K562 (cell line): ENCODE data around the gene EPHA10. TPM values are rescaled to one million over a fixed set of nuclear protein-coding genes. Genes with fewer than 3 reads are reported as not detected.

Experiments
- BCL6 ChIP-seq: fragments of 250-450 bp; sonication (Bioruptor Pico); IDR thresholded peaks from 2 replicates; pipeline ENCODE4 v1.4.0; 2020
- BHLHE40 ChIP-seq: IDR thresholded peaks from 2 replicates; pipeline ENCODE4 v1.6.1; 2011; ENCODE audit warnings: low read length, improper control_type of control experiment
- EP300 ChIP-seq: IDR thresholded peaks from 2 replicates; pipeline ENCODE4 v1.6.1; 2012; ENCODE audit warnings: low read length, improper control_type of control experiment
- FOXP1 ChIP-seq: sonication (generic); formaldehyde crosslinking; IDR thresholded peaks from 2 replicates; pipeline ENCODE4 v1.8.0; 2022; ENCODE audit warnings: mild to moderate bottlenecking, missing genetic modification reagents
- IRF2 ChIP-seq: sonication (generic); formaldehyde crosslinking; IDR thresholded peaks from 2 replicates; pipeline ENCODE4 v1.8.1; 2022; ENCODE audit warnings: mild to moderate bottlenecking, missing genetic modification reagents
- JUN ChIP-seq, 2 experiments: sonication (generic) in 1 of 2; formaldehyde crosslinking in 1 of 2; IDR thresholded peaks; 2 replicates each; pipeline versions ENCODE4 v1.6.1 to v1.8.0; 2012 to 2022; ENCODE audit warnings: borderline replicate concordance in 2 of 2, mild to moderate bottlenecking in 2 of 2, improper control_type of control experiment in 1 of 2, low read depth in 1 of 2, low read length in 1 of 2, missing genetic modification reagents in 1 of 2
- KAT8 ChIP-seq: fragments of 450-650 bp; IDR thresholded peaks from 2 replicates; pipeline ENCODE4 v1.6.1; 2016; ENCODE audit warnings: low read depth, mild to moderate bottlenecking
- MAZ ChIP-seq, 2 experiments: fragments of 450-650 bp in 1 of 2; sonication (generic) in 1 of 2; formaldehyde crosslinking; IDR thresholded peaks in 1 of 2; conservative IDR thresholded peaks in 1 of 2; 2 replicates each; pipeline versions ENCODE4 v1.4.0 to v1.5.0; 2020; ENCODE audit warnings: mild to moderate bottlenecking in 1 of 2, missing genetic modification reagents in 1 of 2
- MEF2D ChIP-seq: conservative IDR thresholded peaks from 2 replicates; pipeline ENCODE4 v1.6.1; 2016; ENCODE audit warnings: low read depth, missing genetic modification characterization, missing compliant biosample characterization
- MTA1 ChIP-seq: fragments of 450-650 bp; IDR thresholded peaks from 2 replicates; pipeline ENCODE4 v1.6.1; 2017; ENCODE audit warnings: borderline replicate concordance
- MTF1 ChIP-seq: fragments of 250-450 bp; sonication (Bioruptor Pico); IDR thresholded peaks from 2 replicates; pipeline ENCODE4 v1.9.0; 2021; ENCODE audit warnings: moderate library complexity, mild to moderate bottlenecking, inconsistent platforms, borderline replicate concordance
- MYNN ChIP-seq, 2 experiments: sonication (generic); formaldehyde crosslinking in 1 of 2; IDR thresholded peaks; 2 replicates each; pipeline versions ENCODE4 v1.5.0 to v1.6.1; 2016 to 2020; ENCODE audit warnings: antibody characterized with exemption in 1 of 2, missing genetic modification reagents in 1 of 2
- PCBP1 ChIP-seq: fragments of 200-400 bp; formaldehyde crosslinking; IDR thresholded peaks from 2 replicates; pipeline ENCODE4 v1.6.1; 2018; ENCODE audit warnings: mild to moderate bottlenecking, low read depth, low read length; ENCODE audit not compliant: poor library complexity, severe bottlenecking
- PPARD ChIP-seq: fragments of 250-450 bp; sonication (Bioruptor Pico); IDR thresholded peaks from 2 replicates; pipeline ENCODE4 v1.8.0; 2022; ENCODE audit warnings: inconsistent platforms, mild to moderate bottlenecking, moderate library complexity
- RAD21 ChIP-seq, 2 experiments: fragments of 250-450 bp in 1 of 2; fragments of 450-650 bp in 1 of 2; sonication (Bioruptor Pico) in 1 of 2; formaldehyde crosslinking in 1 of 2; IDR thresholded peaks in 1 of 2; conservative IDR thresholded peaks in 1 of 2; 2 replicates each; pipeline versions ENCODE4 v1.4.0 to v1.8.0; 2020 to 2022; ENCODE audit warnings: mild to moderate bottlenecking in 2 of 2, moderate library complexity in 1 of 2
- TARDBP ChIP-seq: fragments of 450-650 bp; IDR thresholded peaks from 2 replicates; pipeline ENCODE4 v1.6.1; 2016
- TBP ChIP-seq: optimal IDR thresholded peaks from 2 replicates; pipeline ENCODE3; 2011; ENCODE audit warnings: low read depth, low read length, improper control_type of control experiment
- ZNF133 ChIP-seq: fragments of 250-450 bp; sonication (Bioruptor Pico); IDR thresholded peaks from 2 replicates; pipeline ENCODE4 v1.4.0; 2020; ENCODE audit warnings: mild to moderate bottlenecking
- polyA plus RNA-seq, 8 experiments: library from polyadenylated mRNA; depleted of rRNA in 4 of 8; stranded (reverse) in 5 of 8; unstranded in 3 of 8; fragments of >200 nt; fragmentation: Nextera tagmentation in 2 of 8; fragmentation: Illumina TruSeq in 1 of 8; extraction: Ambion mirVana in 2 of 8; extraction: Trizol in 1 of 8; gene quantifications; 2 replicates each; pipeline versions ENCODE4 v1.2.1 to v1.2.3, GENCODE V29; 2011 to 2014; ENCODE audit warnings: inconsistent platforms in 1 of 8, missing spikeins in 1 of 8
- total RNA-seq, 7 experiments: library from RNA; depleted of rRNA in 6 of 7; stranded (reverse); fragments of >200 nt in 6 of 7; fragmentation: Illumina TruSeq in 2 of 7; extraction: Trizol in 2 of 7; gene quantifications; 2 replicates each; pipeline versions ENCODE4 v1.2.1 to v1.2.3, GENCODE V29; 2011 to 2021; ENCODE audit warnings: low replicate concordance in 1 of 7
- TF ChIP-seq, protein P1 (sequence below): sonication (generic); formaldehyde crosslinking; IDR thresholded peaks from 2 replicates; pipeline ENCODE4 v1.8.1; 2023; ENCODE audit warnings: mild to moderate bottlenecking, missing genetic modification reagents, moderate library complexity
- TF ChIP-seq, protein P2 (sequence below): fragments of 450-650 bp; formaldehyde crosslinking; IDR thresholded peaks from 2 replicates; pipeline ENCODE4 v1.4.0; 2020; ENCODE audit warnings: mild to moderate bottlenecking, moderate library complexity
- TF ChIP-seq, protein P3 (sequence below): fragments of 450-650 bp; IDR thresholded peaks from 2 replicates; pipeline ENCODE4 v1.6.1; 2017; ENCODE audit warnings: mild to moderate bottlenecking, moderate library complexity

Gene EPHA10
- total and polyA plus RNA-seq, 9 of the 15 experiments (the other 6 are each of a cell fraction or from before 2014, with no cell fraction given): 0.03 TPM; not detected in 8

DNA sequence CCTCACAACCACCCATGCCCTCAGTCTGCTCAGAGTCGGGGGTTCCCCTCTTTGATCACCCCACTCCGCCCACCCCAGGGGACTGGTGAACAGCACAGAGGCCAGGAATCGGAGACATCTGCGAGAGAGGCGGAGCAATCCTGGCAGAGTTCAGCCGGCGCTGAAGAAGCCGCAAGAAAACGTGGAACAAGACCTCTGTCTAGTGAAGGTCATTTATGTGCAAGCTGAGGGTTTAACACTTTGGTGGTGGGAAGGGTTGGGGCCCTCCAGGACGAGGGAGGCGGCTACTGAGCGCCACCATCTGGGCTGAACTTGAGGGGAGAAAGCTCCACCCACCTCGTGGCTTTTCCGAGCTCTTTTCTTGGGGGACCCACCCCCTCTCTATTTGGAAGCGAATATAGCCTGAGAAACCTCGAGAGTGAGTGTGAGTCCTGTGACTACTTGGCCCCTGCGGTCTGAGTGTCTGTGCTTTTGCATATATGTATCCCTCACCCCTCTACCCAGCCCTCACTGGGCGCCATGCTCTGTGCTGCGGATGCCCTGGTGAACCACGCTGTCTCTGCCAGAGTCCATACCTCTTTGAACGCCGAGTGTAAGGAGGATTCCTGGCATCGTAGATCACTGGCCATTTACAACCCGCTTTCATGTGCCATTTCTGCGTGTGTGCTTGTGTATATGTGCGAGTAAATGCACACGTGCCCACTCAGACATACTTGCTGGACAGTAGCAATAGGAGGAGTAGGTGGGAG lies 1.2 kb upstream of the EPHA10 start (continued):
- TF ChIP-seq, protein P1, sequence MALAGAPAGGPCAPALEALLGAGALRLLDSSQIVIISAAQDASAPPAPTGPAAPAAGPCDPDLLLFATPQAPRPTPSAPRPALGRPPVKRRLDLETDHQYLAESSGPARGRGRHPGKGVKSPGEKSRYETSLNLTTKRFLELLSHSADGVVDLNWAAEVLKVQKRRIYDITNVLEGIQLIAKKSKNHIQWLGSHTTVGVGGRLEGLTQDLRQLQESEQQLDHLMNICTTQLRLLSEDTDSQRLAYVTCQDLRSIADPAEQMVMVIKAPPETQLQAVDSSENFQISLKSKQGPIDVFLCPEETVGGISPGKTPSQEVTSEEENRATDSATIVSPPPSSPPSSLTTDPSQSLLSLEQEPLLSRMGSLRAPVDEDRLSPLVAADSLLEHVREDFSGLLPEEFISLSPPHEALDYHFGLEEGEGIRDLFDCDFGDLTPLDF (CRISPR knock-in tag): no peak
- TF ChIP-seq TBP (no peak), MTA1 (no peak), PCBP1 (no peak), IRF2 (CRISPR knock-in tag) (no peak), BCL6 (CRISPR knock-in tag) (no peak), MYNN (IDR thresholded peaks at IDR 0.05) (no peak), MYNN (CRISPR knock-in tag; IDR thresholded peaks at IDR 0.05) (no peak), MTF1 (CRISPR knock-in tag) (no peak), KAT8 (no peak), ZNF133 (CRISPR knock-in tag) (no peak), BHLHE40 (no peak), RAD21 (CRISPR knock-in tag; conservative IDR thresholded peaks at IDR 0.05 in 1 of 2, IDR thresholded peaks at IDR 0.05 in 1 of 2) (peak in 1 of 2 experiments; percentile 59; a peak in 2 of 4 replicates), PPARD (no peak), JUN (IDR thresholded peaks at IDR 0.05; ENCODE audit: borderline replicate concordance, low read depth, low read length) (no peak), JUN (CRISPR knock-in tag; IDR thresholded peaks at IDR 0.05; ENCODE audit: borderline replicate concordance) (no peak), MAZ (CRISPR knock-in tag; conservative IDR thresholded peaks at IDR 0.05 in 1 of 2, IDR thresholded peaks at IDR 0.05 in 1 of 2) (0 out of 4 replicates have a peak, but pooled peaks of 1 of the 2 experiments have one; percentile 20), TARDBP (no peak), MEF2D (tag) (no peak), FOXP1 (CRISPR knock-in tag) (no peak), EP300 (no peak)
- TF ChIP-seq, protein P2, sequence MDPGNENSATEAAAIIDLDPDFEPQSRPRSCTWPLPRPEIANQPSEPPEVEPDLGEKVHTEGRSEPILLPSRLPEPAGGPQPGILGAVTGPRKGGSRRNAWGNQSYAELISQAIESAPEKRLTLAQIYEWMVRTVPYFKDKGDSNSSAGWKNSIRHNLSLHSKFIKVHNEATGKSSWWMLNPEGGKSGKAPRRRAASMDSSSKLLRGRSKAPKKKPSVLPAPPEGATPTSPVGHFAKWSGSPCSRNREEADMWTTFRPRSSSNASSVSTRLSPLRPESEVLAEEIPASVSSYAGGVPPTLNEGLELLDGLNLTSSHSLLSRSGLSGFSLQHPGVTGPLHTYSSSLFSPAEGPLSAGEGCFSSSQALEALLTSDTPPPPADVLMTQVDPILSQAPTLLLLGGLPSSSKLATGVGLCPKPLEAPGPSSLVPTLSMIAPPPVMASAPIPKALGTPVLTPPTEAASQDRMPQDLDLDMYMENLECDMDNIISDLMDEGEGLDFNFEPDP (CRISPR knock-in tag): no peak
- TF ChIP-seq, protein P3, sequence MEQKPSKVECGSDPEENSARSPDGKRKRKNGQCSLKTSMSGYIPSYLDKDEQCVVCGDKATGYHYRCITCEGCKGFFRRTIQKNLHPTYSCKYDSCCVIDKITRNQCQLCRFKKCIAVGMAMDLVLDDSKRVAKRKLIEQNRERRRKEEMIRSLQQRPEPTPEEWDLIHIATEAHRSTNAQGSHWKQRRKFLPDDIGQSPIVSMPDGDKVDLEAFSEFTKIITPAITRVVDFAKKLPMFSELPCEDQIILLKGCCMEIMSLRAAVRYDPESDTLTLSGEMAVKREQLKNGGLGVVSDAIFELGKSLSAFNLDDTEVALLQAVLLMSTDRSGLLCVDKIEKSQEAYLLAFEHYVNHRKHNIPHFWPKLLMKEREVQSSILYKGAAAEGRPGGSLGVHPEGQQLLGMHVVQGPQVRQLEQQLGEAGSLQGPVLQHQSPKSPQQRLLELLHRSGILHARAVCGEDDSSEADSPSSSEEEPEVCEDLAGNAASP: no peak
